HG02610 (cell line): Measurements from ENCODE around the gene ABCB9.

Experiments used
- ATAC-seq: cut with Tn5 transposase; IDR thresholded peaks from one replicate; pipeline ENCODE4 v1.9.1; 2021; ENCODE audit warnings: mild to moderate bottlenecking, moderate library complexity; ENCODE audit not compliant: unreplicated experiment

The ABCB9 gene

DNA sequence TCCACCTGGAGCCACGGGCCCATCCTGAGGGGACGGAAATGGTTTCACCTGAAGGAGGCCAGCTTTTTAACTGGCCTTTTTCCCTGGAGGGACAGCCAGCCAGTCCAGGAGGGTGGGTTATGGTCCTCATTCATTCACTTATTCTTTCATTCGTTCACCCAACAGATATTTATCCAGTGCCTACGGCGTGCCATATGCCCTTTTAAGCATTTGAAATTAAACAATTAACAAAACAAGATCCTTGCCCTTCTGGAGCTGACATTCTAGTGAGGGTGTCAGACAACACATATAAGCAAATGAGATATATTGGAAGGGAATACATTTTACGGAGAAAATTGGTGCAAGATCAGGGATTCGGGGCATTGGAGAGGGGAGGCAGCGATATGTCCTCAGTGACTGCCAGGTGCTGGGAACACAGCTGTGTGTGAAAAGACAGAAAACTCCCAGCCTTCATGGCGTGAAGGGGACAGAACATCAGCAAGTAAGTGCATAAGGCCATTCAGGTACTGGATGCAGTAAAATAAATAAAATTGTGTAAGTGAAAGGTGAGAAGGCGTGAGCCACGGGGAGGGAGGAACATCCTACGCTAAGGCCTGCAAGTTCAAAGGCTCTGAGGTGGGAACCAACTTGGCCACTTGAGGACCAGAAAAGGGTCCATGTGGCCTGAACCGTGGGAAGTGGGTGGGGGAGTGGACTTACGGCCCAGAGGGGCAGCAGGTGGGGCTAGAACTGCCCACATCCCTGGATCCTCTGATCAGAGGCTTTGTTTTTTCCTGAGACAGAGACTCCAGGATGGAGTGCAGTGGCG, 684 bp upstream of the ABCB9 start:
- no peak for ATAC-seq

DNA sequence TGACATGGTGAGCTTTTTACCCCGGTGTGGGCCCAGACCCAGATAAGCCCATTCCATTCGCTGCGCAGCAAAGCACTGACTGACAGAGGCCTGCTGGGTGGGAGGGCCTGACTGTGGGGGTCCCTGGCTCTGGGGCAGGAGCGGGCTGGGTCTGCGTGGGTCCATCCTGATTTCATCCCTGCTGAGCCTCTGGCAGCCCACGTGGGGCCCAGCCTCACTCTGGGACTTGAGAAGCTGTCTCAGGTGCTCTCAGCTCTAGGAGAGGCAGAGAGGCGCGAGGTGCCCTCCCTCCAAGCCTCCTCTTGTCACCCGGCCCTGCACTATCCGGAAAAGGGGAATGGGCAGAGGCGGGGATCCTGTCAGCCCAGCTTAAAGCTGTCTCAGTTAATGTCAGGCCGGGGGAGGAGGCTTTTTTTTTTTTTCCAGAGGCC, 927 bp downstream of the ABCB9 start:
- ATAC-seq, result no peak

- no peak for ATAC-seq
These were observed 1.6 kb downstream of the ABCB9 start for GRCh38 chr12:122964439-122965257.

GRCh38 chr12:122963941-122964265, 2.4 kb downstream of the ABCB9 start:
- no peak for ATAC-seq

DNA sequence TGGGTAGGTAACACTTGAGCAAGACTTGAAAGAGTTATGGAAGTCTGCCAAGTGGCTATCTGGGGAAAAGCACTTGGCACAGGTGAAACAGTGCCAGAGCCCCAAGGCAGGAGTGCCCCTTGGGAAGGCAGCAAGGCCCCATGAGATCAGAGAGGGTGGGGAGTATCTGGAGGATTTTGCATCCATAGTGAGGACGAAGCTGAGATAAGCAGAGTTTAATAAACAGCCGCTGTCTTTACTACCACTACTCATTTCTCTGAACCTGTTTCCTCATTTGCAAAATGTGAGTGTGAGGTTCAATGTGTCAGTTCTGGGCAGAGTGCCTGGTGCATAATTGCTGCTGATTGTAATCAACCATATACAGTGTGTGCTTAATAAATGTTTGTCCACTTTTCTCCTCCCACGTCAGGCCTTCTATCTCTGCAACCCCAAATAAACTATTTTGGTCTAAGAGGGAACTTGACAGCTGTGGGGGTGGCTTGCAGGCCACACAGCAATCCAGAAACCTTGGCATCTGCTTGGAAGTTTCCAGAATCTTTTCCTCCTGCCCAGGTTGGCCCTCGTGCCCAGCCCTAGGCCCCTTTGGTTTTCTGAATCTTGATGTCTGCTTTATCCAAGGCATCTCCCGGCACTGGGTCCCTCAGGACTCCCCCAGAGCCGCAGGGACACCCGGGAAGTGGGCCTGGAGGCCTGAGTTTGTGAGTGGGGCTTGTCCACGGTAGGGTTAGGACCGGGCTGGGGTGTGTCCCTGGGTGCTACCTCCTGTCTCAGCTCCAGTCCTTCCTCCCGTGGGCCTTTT, 4.5 kb downstream of the ABCB9 start:
- ATAC-seq, result no peak

- no peak for ATAC-seq
These were observed 6.1 kb downstream of the ABCB9 start for GRCh38 chr12:122960193-122960569.

GRCh38 chr12:122959566-122960192, 6.6 kb downstream of the ABCB9 start:
- no peak for ATAC-seq

- no peak for ATAC-seq
These were observed 7.9 kb downstream of the ABCB9 start for GRCh38 chr12:122958198-122958888.

DNA sequence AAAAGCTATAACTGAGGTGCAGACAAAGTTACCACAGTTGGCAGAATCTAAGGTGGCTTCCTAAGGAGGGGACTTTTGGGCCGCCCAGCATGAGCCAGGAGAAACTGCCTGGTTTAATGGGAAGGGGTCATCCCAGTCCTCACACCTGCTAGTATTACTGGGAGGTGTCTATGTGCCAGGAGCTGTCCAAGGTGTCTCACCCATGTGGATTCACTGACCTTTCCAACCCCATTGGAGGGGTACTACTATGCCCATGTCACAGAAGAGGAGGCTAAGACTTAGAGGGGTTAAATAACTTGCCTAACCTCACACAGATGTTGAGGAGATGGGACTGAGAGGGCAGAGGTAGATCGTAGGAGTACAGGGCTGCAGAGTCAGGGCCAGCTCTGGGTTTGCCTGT, 10.2 kb downstream of the ABCB9 start:
- ATAC-seq, result no peak

DNA sequence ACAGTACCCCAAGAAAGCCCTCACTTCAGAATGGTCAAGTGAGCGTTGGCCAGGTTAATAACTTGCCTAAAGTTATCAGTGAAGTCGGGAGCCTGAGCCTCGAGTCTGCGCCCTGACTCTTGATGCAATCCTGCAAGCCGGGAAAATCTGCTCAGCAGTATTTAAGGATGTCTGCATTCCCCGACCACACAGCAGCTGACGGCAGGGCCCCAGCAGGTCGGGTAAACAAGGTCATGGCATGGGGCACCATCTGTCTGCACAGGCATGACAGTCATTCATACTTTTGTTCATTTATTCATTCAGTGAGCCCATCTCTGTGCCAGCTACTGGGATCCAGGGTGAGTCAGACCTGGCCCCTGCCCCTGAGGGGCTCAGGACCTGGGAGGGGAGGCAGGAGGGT, 11.1 kb downstream of the ABCB9 start:
- no peak for ATAC-seq

GRCh38 chr12:122951979-122952892, 14.0 kb downstream of the ABCB9 start:
- ATAC-seq, result peak; percentile 54

GRCh38 chr12:122951406-122951805, 14.9 kb downstream of the ABCB9 start:
- no peak for ATAC-seq

DNA sequence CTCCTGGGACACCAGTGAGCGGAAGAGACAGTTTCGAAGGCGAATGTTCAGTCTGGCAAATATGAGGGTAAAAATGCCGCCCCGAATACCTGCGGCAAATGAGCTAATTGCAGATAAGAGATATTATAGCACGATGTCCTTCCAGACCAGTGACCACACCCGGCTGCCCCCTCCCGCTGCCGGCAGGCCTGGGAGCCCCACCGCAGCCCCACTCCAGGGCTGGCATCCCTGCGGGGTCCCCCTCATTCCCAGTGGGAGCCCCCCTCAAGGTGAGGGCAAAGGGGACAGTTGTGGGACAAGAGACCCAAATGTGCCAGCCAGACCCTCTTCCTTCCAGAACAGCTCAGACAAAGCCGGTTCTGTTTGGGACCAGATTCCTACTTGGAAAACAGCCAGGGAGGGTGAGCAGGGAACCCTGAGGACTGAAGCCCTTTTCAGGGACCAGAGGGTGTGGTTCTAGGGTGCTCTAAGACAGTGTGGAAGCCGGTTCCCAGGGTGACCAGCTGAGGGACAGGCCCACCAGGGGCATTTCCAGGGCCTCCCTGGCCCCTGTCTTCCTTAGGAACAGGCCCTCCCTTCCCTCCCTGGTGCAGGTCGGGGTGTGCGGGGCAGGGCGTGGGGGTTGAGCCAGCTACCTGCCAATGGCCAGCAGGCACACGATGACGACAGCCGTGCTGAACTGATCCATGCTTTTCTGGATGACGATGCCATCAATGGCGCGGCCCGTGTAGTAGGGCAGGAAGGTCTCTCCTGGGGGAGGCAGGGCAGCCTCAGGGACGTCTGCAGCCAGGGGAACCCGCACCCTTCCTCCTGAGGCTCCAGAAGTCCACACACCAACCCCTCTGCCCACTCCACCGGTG, 16.2 kb downstream of the ABCB9 start:
- ATAC-seq, result no peak

- ATAC-seq, result no peak
These were observed 16.9 kb downstream of the ABCB9 start for GRCh38 chr12:122949405-122949804.

GRCh38 chr12:122948605-122949004, 17.7 kb downstream of the ABCB9 start:
- no peak for ATAC-seq

DNA sequence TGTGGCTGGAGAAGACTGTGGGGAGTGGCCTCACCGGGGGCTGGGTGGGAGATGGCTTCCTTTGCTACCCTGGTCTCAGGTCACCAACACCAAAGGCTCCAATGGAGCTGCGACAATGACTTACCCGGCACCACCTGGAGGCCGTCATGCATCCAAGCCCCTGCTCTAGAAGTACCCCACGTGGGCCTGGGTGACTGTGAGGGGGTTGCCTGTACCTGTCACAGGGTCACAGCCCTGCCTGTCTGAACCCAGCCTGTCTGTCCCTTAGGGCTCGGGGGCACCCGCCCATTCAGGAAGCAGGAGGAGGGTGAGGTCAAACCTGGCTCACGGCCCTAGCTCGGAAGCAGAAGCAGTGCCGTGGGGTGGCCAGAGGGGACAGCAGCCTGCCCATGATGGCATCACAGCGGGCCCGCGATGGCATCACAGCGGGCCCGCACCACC, 18.9 kb downstream of the ABCB9 start:
- no peak for ATAC-seq

DNA sequence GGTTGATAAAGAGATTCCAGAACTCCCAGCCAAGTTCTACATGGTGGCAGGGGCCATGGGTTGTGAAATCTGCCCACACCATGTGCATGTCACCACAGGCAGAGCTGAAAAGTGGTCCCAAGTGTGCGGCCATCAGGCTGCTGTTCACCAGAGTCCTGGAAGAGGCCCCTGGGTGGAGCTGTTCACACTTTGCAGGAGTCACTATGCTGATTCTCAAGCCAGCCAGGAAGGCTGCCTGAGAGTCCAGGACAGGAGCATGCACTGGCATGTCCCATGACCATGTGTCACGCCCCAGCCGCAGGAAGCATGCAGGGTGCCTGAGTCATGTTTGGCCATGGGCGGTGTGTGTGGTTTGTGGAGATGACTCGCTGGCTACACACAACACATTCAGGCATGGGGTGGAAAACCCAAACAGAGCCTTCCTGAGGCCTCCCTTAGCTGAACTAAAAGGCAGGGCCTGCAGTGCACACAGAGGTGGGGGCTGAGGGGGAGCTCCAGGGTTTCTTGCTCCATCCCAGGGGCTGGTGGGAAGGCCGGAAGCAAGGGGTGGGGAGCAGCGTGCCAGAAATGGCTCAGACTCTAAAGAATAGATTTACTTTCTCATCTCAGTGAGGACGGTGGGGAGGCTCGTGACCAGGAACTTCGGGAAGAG, 19.4 kb downstream of the ABCB9 start:
- peak; percentile 88 for ATAC-seq
